DMS153 treated with DMSO at 0.1 percent for 48 hours (cell line): Measurements from ENCODE around the gene TRAF7.
A peak's percentile ranks its signal among the peaks of the same experiment; 100 is the strongest.

Source experiments
- DNase-seq: peaks from one replicate; lab custom pipeline; 2025; ENCODE audit not compliant: unreplicated experiment; lab: John Stamatoyannopoulos, UW

The TRAF7 gene

DNA sequence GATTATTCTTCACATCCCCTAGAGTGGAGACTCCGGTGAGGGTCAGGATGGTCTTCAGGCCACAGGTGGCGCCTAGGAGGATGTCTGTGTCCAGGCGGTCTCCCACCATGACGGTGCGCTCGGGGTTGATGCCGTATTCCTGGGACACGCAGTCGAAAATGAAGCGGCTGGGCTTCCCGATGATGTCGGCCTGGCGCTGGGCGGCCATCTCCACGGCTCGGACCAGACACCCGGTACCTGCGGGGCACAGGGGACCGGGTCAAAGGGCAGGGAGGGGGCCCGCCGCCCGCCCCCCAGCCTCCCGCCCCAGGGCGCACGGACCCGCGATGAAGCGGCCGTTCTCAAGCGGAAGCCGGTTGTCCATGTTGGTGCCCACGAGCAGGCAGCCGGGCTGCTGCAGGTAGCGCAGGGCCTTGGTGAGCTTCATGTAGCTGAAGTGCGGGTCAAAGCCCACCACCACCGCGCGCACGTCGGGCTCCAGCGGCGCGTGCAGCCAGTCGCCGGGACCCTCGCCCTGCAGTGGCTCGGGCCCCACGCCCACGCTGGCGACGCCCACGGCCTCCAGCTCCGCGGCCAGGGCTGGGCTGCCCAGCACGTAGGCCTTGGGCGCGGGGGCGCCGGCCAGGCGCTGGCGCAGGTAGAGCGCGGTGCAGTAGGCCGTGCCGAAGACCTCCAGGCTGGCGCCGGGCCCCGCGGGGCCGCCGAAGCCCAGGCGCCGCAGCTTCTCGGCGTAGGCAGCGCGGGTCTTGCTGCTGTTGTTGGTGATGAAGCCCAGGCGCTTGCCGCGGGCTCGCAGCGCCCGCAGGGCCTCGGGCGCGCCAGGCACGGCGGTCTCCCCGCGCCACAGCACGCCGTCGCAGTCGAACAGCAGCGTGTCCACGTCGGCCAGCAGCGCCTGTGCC, 58.5 kb downstream of the TRAF7 start:
- DNase-seq = no peak

DNA sequence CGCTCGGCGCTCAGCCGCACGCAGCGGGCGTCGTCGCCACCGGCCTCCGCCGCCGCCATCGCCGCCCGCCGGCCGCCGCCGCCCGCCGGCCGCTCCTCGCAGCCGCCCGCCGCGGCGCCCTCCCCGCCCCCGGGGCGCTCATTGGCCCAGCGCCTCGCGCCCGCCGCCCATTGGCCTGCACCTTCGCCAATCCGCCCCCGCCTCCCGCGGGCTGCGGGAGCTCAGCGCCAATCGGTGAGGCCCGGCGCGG, 59.1 kb downstream of the TRAF7 start, which contains the start of gene PGP:
Gene PGP (minus strand): TSS at position 122 of the 250 bp plus-strand sequence. CDS start 63 bp downstream, at position 59.
- DNase-seq = no peak

DNA sequence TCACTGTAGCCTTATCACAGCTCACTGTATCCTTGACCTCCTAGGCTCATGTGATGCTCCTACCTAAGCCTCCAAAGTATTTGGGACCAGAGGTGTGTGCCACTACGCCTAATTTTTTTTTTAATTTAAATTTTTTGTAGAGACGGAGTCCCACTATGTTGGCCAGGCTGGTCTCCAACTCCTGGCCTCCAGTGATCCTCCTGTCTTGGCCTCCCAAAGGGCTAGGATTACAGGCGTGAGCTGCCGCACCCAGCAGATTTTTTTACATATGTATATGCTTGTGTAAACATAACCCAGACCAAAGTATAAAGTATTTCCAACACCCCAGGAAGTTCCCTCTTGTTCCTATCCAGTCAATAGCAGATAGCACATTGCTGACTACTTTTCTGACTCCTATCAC, 60.7 kb downstream of the TRAF7 start:
- DNase-seq = no peak

DNA sequence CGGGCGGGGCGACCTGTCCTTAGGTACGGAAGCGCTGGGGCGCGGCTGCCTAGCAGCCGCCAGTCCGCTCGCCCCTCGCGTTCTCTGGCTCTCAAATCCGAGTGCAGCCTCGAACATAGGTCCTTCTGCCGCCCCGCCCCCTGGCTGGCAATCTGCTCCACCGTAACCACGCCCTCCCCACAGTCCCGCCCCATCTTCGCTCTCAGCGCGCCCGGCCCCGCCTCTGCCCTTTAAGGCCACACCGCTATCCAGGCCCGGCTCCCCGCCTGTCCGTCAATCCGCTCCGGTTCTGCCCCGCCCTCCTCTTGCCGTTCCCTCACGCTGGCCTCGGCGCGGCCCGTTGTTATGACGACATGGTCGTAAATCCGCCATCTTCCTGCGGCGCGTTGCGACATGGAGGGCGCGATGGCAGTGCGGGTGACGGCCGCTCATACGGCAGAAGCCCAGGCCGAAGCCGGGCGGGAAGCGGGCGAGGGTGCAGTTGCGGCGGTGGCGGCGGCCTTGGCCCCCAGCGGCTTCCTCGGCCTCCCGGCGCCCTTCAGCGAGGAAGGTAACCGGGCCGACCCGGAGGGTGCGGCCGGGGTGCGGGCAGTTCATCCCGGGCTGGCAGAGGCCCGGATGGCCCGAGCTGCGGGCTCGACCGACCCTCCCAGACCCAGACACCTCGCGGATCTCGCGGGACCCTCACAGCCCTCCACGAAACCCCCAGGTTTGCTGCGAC, 67.8 kb downstream of the TRAF7 start, which contains the start of gene E4F1:
Gene E4F1 (plus strand): TSS at position 371 of the 721 bp plus-strand sequence. CDS start 23 bp downstream, at position 394.
- peak; percentile 99 for DNase-seq

DNA sequence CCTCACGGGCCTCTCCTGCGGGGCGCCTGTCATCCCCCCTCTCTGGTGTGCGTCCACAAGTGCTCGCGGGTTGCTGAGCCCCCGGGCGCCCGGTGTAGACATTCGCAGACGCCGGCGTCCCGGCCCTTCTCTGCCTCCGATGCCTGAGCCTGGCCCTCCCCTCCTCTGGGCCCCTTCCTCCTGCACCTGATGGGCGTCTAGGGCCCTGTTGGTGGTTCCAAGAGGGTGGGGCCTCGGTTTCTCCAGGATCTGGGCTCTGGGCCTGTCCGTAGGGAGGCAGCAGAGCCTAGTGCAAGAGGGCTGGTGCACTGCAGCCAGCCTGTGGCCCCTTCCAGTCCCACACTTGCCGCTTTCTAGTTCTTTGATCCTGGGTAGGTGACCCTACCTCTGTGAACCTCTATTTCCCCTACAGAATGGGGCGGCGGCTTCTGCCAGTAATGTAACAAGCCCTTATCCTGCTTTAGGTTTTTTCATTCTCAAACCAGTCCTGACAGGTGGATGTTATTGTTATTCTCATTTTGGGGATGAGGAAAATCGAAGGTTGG, 68.4 kb downstream of the TRAF7 start:
- no peak for DNase-seq

DNA sequence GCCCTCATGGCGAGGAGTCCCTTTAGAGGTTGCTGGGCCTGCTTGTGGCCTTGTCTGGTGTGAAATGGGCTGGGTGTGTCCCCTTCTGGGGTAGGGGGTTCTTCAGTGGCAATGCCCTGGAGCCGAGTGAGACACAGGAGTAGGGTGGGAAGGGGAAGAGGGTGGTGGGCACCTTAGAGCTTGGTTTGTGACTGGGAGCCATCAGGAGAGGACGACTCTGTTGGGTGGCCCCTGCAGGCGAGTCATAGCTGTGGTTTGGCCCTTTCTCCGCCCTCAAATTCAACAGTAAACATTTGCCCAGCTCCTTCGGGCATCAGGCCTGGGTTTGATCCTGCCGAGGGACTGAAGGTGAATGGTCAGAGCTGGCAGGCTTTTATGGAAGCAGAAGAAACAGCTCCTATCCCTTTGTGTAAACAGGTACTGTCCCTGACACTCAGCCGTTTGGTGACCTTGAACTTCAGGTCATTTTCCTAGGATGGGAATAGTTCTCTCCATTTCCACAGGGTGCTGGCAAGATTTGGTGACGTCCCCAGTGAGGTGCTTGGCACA, 70.7 kb downstream of the TRAF7 start:
- no peak for DNase-seq

DNA sequence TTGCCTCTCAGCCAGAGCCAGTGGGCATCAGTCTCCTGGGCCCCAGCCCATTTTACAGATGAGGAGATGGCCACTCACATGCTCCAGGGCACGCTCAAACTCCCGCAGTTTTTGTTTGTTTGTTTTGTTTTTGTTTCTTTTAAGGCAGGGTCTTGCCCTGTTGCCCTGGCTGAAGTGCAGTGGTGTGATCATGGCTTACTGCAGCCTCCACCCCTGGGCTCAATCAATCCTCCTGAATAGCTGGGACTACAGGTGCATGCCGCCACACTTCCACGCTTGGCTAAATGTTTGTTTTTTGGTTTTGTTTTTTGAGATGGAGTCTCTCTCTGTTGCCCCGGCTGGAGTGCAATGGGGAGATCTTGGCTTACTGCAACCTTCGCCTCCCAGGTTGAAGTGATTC, 71.3 kb downstream of the TRAF7 start:
- no peak for DNase-seq
